Keratinocyte (primary cell): ENCODE measurements around the gene MRPL33. TPM values are rescaled to one million over a fixed set of nuclear protein-coding genes. Genes with fewer than 3 reads are reported as not detected.
A peak's percentile ranks its signal among the peaks of the same experiment; 100 is the strongest.

Experiments
- DNase-seq: peaks from one replicate; pipeline ENCODE4 v3.0.0-alpha.2; 2011; ENCODE audit warnings: low read depth, missing footprints, low spot score
- FAIRE-seq: peaks from 2 replicates; lab custom pipeline; 2011; peaks lifted over from hg19 to GRCh38; lab: Jason Lieb, UNC
- H2AFZ ChIP-seq: 2 replicates; pipeline ENCODE4 v1.6.0; 2012; ENCODE audit warnings: low read length, control low read depth, inconsistent platforms; ENCODE audit not compliant: control insufficient read depth
- H3K27ac ChIP-seq: 2 replicates; pipeline ENCODE4 v1.5.1; 2011; ENCODE audit warnings: low read length; ENCODE audit not compliant: control insufficient read depth, insufficient read depth
- H3K27me3 ChIP-seq: 3 replicates; pipeline ENCODE4 v1.6.0; 2011; ENCODE audit warnings: low read length; ENCODE audit not compliant: control insufficient read depth, insufficient read depth; ENCODE audit errors: extremely low read depth
- H3K36me3 ChIP-seq, 2 experiments: 2 replicates in 1 of 2; 3 replicates in 1 of 2; pipeline ENCODE4 v1.5.1; 2011; ENCODE audit warnings: low read length in 2 of 2, mild to moderate bottlenecking in 1 of 2; ENCODE audit not compliant: control insufficient read depth in 2 of 2, insufficient read depth in 2 of 2; ENCODE audit errors: extremely low read depth in 1 of 2
- H3K4me1 ChIP-seq: 3 replicates; pipeline ENCODE4 v1.5.1; 2011; ENCODE audit warnings: low read length; ENCODE audit not compliant: control insufficient read depth, insufficient read depth; ENCODE audit errors: extremely low read depth
- H3K4me2 ChIP-seq: 3 replicates; pipeline ENCODE4 v1.6.0; 2011; ENCODE audit warnings: low read depth, low read length; ENCODE audit not compliant: control insufficient read depth, insufficient read depth; ENCODE audit errors: extremely low read depth
- H3K4me3 ChIP-seq, 3 experiments: fragments of 200-600 bp in 1 of 3; sonication (generic) in 1 of 3; 2 replicates in 2 of 3; 3 replicates in 1 of 3; pipeline ENCODE4 v1.5.1; 2011 to 2016; ENCODE audit warnings: low read length in 3 of 3, mild to moderate bottlenecking in 3 of 3, control low read depth in 2 of 3, inconsistent platforms in 1 of 3, low read depth in 1 of 3, mixed read lengths in 1 of 3, mixed run types in 1 of 3, moderate library complexity in 1 of 3; ENCODE audit not compliant: control insufficient read depth in 2 of 3, insufficient read depth in 2 of 3; ENCODE audit errors: extremely low read depth in 1 of 3
- H3K79me2 ChIP-seq: 2 replicates; pipeline ENCODE4 v1.6.0; 2012; ENCODE audit warnings: low read length; ENCODE audit not compliant: control insufficient read depth, insufficient read depth
- H3K9ac ChIP-seq: 3 replicates; pipeline ENCODE4 v1.6.0; 2011; ENCODE audit warnings: low read length; ENCODE audit not compliant: control insufficient read depth, insufficient read depth; ENCODE audit errors: extremely low read depth
- H3K9me1 ChIP-seq: 3 replicates; pipeline ENCODE4 v1.6.0; 2011; ENCODE audit warnings: low read length; ENCODE audit not compliant: control insufficient read depth, insufficient read depth; ENCODE audit errors: extremely low read depth
- H3K9me3 ChIP-seq: 2 replicates; pipeline ENCODE4 v1.5.1; 2012; ENCODE audit warnings: low read depth, low read length; ENCODE audit not compliant: control insufficient read depth
- H4K20me1 ChIP-seq: 3 replicates; pipeline ENCODE4 v1.6.0; 2011; ENCODE audit warnings: low read length; ENCODE audit not compliant: control insufficient read depth, insufficient read depth; ENCODE audit errors: extremely low read depth
- CTCF ChIP-seq, 3 experiments: IDR thresholded peaks in 1 of 3; conservative IDR thresholded peaks in 1 of 3; optimal IDR thresholded peaks in 1 of 3; 2 replicates in 2 of 3; 3 replicates in 1 of 3; pipeline versions ENCODE3 to v1.5.1; 2011; ENCODE audit warnings: low read length in 3 of 3, mild to moderate bottlenecking in 3 of 3, moderate library complexity in 2 of 3, control low read depth in 1 of 3, inconsistent platforms in 1 of 3; ENCODE audit not compliant: insufficient read depth in 2 of 3; ENCODE audit errors: extremely low read depth in 1 of 3
- EZH2 ChIP-seq: IDR thresholded peaks from one replicate; pipeline ENCODE4 v1.6.1; 2012; ENCODE audit warnings: inconsistent platforms, mild to moderate bottlenecking, low read length, moderate library complexity
- dilution Hi-C: fragments of 300-500 bp; cut with MboI; formaldehyde crosslinking; loops from one replicate; pipeline ENCODE4 v1.7.0; 2020; ENCODE audit warnings: low sequenced_read_pairs; ENCODE audit not compliant: extremely low pct_ligation_motif_present
- polyA plus RNA-seq, 5 experiments: library from polyadenylated mRNA; depleted of rRNA in 3 of 5; stranded (reverse) in 3 of 5; stranded (forward) in 1 of 5; unstranded in 1 of 5; fragments of >200 nt; gene quantifications; 1 replicate in 1 of 5; 2 replicates in 3 of 5; 3 replicates in 1 of 5; pipeline versions ENCODE4 v1.2.1 to v1.2.3, GENCODE V29; 2011 to 2012; ENCODE audit warnings: missing spikeins in 2 of 5, low read depth in 1 of 5, low replicate concordance in 1 of 5

MRPL33 gene
- polyA plus RNA-seq, 1 donor (not counting 4 experiments of a cell fraction or from before 2014, with no cell fraction given), result 110 TPM

GRCh38 chr2:27723372-27724144 lies 48.0 kb upstream of the MRPL33 start:
- Histone ChIP-seq H3K27ac (no peak overlapping the region), H3K27me3 (no peaks in the 10 kb centered on the region), H3K9me1 (no peaks in the 10 kb centered on the region), H3K79me2 (no peaks in the 10 kb centered on the region), H2AFZ (peak overlapping the region; percentile 37), H3K4me2 (no peak overlapping the region), H3K9me3 (no peaks in the 10 kb centered on the region), H3K4me3 (no peak overlapping the region), H4K20me1 (no peaks in the 10 kb centered on the region), H3K4me1 (peaks cover 21% of the 10 kb centered on the region), H3K36me3 (no peaks in the 10 kb centered on the region), H3K9ac (no peak overlapping the region)
- DNase-seq (peak; percentile 33), FAIRE-seq (peak; percentile 34)
- dilution Hi-C loops, result no loop called here
- TF ChIP-seq CTCF (optimal IDR thresholded peaks at IDR 0.05 in 1 of 3, IDR thresholded peaks at IDR 0.05 in 1 of 3, conservative IDR thresholded peaks at IDR 0.05 in 1 of 3; ENCODE audit: extremely low read depth in 1 of 3, insufficient read depth in 2 of 3, low read length in 3 of 3) (peak; percentile 70 to 90 (median 87)), EZH2 (no peak)

GRCh38 chr2:27724191-27724590 lies 47.3 kb upstream of the MRPL33 start:
- Histone ChIP-seq H3K4me3 (no peak overlapping the region), H2AFZ (no peak overlapping the region), H3K9me1 (no peaks in the 10 kb centered on the region), H4K20me1 (no peaks in the 10 kb centered on the region), H3K4me2 (no peak overlapping the region), H3K27ac (no peak overlapping the region), H3K9ac (no peak overlapping the region), H3K4me1 (peaks cover 21% of the 10 kb centered on the region), H3K27me3 (no peaks in the 10 kb centered on the region), H3K9me3 (no peaks in the 10 kb centered on the region), H3K36me3 (no peaks in the 10 kb centered on the region), H3K79me2 (no peaks in the 10 kb centered on the region)
- no peak for FAIRE-seq
- no peak for DNase-seq
- dilution Hi-C loops, result no loop called here
- TF ChIP-seq CTCF (optimal IDR thresholded peaks at IDR 0.05 in 1 of 3, IDR thresholded peaks at IDR 0.05 in 1 of 3, conservative IDR thresholded peaks at IDR 0.05 in 1 of 3; ENCODE audit: extremely low read depth in 1 of 3, insufficient read depth in 2 of 3, low read length in 3 of 3), result no peak
- TF ChIP-seq EZH2, result no peak
